HG02840 (cell line): Measurements from ENCODE around the gene CREBL2.
"Not testable (repeated sequence)": the region's sequence is repeated elsewhere in the genome, so short reads cannot be mapped to it uniquely, and the experiment has no call there.

Experiments
- ATAC-seq: cut with Tn5 transposase; IDR thresholded peaks from one replicate; pipeline ENCODE4 v1.9.1; 2021; ENCODE audit warnings: mild to moderate bottlenecking, moderate library complexity, moderate number of reproducible peaks; ENCODE audit not compliant: unreplicated experiment, low FRiP score

CREBL2 gene, protein sequence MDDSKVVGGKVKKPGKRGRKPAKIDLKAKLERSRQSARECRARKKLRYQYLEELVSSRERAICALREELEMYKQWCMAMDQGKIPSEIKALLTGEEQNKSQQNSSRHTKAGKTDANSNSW

DNA sequence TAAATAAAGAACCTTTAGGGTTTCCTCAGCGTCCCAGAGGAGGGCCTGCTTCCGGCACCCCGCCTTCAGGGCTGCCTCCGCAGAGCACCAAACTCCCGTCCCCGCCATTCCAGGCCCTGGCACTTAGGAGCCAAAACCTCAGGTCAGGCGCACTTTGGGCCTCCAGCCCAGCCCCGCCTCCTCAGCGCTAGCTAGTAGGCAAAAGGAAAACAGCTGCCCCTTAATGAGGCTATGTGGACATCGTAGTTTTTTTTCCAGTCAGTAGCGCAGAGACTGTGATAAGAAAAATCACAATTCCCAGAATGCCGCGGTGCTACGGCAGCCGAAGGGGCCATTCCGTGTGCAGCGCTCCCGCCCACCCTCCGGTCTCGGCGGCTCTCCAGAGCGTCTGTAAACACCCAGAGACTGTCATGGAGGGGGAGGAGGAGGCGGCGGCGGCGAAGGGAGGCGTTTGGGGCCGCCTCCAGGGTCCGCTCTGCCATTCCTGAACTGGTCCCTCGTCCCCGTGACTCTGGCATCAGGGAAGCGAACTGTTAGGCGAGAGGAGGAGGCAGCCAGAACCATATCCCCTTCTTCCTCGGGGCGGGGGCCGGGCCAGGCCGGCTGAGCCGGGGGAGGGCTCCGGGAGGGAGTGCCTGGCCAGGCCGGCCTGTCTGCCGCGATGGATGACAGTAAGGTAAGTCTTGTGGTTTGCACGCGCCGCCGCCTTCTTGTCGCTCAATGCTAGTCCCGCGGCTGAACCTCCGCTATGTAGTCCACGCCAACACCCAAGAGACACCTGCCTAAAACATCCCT, at the start of gene CREBL2:
TSS of gene CREBL2 (plus strand) at position 365 of the 795 bp plus-strand sequence. CDS start at position 662, 297 bp downstream.
- peak; percentile 72 for ATAC-seq

DNA sequence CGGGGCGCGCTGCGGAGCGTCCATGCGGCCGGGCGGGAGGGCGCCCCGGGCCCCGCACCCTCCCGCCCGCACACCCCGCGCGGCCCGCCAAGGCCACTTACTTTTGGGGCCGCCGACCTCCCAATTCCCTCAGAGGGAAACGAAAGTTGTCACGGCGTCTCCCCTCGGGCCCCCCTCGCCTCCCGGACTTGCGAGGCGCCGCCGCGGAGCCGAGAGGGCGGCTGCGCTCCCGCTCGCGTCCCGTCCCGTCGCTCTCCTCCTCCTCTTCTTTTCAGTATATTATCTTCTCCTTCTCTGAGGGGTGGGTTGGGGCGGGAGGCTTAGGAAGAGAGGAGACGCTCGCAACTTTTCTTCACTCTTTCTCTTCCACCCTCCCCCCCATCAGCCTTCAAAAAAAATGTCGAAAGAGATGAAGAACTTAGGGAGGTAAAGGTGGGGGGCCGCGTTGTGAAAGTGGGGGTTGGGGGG, 49.6 kb upstream of the CREBL2 start:
- ATAC-seq = no peak

DNA sequence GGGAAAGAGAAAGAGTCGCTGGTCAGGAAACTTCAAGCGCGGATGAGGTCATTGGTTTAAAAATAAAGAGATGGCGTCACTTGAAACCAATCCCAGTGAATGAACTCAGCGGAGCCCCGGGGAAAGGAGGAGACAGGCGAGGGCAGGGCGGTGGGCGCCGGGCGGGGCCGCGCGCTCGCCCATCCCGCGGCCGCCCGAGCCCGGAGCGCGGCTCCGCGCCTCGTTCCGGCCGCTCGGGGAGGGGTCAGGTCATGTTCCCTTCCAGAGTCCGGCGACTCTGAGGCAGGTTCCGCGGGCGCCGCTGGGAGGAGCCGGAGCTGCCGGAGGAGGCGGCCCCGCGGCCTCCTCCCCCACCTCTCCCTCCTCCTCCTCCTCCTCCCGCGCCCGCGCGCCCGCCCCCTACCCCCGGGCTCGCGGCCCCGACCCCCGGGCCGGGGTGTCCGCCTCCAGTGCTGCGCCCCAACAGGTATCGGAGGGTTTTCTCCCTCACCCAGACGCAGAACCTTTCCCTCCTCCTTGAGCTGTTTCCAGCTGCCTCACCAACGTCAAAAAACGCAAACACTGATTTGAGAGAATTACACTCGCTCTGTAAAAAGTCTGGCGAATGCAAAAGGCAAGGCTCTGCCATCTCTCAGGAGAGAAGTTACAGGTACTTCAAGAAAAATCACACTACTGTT, 49.0 kb upstream of the CREBL2 start, which contains the start of gene DUSP16:
TSS of gene DUSP16 (minus strand) at position 279 of the 677 bp plus-strand sequence. CDS start 41,765 bp downstream, outside the sequence.
- ATAC-seq = peak; percentile 75

DNA sequence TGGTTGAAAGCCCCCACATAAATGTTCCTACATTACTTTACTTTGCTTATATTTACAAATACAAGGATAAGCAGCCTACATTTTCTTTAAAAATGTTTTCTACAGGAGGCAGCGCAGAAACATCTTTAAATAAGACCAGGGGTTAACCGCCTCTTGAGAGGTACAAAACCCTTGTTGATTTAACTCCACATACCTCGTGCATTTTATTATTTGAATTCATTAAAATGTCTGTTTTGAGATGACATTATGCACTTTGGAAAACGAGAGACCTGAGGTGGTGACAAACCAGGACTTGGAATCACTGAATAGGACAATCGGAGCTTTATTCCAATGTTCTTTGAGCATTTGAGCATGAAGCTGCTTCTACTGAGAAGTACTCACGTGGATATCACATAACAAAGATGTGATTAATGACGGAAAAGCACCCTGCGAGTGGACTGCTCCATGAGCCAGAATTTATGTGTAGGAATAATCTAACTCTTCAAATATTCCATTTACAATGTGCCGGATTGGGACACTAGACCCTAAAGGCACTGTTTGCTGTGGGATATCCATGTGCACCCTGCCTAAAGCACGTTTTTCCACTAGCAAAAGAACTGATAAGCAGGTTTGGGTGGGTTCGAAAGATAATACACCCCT, 48.3 kb upstream of the CREBL2 start:
- ATAC-seq = no peak

DNA sequence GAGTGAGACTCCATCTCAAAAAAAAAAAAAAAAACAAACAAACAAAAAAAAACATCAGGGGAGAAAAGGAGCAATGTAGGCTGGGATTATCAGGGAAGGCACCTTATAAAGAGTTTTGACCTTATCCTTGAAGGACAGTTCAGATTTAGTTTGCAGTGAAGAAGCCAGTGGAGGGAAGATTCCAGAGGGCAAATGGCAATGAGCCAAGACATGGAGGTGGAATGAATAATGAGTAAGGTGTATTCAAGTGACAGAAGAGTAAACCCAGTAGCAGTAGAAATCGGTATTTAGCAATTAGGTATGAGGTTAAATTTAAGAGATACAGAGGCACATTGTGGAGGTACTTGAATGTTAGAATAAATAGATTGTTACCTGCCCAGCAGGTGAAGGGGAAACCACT, 46.8 kb upstream of the CREBL2 start:
- no peak for ATAC-seq

DNA sequence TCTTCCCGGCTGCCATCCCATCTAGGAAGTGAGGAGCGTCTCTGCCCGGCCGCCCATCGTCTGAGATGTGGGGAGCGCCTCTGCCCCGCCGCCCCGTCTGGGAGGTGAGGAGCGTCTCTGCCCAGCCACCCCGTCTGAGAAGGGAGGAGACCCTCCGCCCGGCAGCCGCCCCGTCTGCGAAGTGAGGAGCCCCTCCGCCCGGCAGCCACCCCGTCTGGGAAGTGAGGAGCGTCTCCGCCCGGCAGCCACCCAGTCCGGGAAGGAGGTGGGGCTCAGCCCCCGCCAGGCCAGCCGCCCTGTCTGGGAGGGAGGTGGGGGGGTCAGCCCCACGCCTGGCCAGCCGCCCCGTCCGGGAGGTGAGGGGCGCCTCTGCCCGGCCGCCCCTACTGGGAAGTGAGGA, 45.7 kb upstream of the CREBL2 start:
- not testable (repeated sequence) for ATAC-seq

DNA sequence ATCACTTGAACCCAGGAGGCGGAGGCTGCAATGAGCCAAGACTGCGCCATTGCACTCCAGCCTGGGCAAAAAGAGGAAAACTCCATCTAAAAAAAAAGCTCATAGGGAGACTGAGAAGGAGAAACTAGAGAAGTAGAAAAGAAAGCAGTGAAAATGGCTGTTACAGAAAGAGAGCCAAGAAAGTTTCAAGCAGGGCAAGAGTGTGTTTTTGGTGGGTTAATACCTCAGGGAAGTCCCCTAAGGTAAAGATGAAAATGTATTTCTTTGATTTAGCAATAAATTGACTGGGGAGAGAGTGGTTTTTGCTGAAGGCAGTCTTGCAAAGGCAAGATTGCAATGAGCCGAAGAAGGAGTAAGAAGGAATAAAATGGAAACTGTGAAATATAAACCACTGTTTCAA, 39.0 kb upstream of the CREBL2 start:
- no peak for ATAC-seq

DNA sequence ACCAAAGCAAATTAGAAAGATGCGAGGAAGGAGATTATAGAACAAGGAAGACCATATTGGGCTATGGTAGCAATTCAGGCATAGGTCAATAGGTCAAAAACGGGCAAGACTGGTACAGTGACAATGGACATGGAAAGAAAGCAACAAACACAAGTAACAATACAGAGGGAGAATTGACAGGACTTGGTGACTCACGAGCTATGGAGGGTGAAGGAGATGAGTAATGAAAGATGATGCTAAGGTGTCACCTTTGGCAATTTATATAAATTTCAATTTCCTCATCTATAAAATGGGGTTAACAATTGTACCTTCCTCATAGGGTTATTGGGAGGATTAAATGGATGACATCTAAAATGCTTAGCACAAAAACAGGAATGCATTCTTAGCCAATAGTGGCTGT, 33.9 kb upstream of the CREBL2 start:
- no peak for ATAC-seq

DNA sequence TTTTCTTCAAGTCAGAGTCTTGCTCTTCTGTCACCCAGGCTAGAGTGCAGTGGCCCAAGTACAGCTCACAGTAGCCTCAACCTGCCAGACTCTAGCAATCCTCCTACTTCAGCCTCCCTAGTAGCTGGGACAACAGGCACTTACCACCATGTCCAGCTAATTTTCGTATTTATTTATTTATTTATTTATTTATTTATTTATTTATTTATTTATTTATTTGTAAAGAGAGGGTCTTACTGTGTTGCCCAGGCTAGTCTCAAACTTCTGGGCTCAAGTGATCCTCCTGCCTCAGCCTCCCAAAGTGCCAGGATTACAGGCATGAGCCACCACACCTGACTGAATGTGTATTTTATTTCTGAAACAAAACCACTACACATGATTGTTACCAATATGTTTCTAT, 31.0 kb upstream of the CREBL2 start:
- ATAC-seq = not testable (repeated sequence)

DNA sequence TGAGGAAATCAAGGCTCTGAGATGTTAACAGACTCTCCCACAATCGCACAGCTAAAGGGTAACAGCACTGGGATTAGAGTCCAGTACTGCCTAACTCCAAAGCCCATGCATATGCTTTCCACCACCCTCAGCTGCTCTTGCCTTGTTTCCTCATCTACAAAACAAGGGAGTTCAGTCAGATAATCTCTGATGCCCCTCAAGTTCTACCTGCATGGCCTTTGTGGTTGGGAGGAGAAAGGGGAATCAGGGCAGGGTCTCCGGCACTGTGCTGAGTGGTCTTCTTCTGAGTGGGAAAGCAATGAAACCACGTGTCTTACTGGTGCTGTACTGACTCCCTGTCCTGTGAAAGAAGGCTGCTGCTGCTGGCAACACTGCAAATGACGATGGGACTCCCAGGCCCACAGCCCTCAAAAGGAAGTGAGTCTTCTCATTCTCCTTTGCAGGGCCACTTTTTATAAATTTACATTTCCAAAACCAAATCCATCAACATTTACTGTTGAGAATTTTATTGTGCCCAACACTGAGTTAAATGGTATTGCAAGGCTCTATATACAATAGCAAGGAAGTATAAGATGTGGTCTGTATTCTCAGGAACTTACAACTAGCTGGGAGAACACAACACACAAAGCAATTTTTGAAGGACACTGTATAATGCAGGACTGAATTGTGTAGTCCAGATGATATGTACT, 29.3 kb upstream of the CREBL2 start:
- ATAC-seq = peak; percentile 27

DNA sequence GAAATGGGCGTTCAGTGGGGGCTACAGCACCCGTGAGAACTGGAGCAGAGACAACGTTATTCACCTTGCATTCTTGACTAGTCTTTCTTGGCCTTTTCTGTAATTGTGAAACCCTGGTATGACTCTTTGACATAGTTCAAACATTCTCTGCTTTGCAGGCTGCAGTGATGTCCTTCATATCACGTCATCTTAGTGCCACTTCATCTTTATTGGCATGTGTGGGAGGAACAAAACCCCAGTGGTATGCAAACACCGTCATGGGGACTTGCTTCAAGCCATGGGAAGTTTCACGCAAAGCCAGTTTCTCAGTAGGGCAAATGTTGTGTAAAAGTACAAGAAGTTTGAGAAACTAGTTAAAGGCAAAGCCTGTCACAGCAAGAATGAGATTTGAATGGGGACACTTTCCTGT, 28.8 kb upstream of the CREBL2 start:
- peak; percentile 85 for ATAC-seq

DNA sequence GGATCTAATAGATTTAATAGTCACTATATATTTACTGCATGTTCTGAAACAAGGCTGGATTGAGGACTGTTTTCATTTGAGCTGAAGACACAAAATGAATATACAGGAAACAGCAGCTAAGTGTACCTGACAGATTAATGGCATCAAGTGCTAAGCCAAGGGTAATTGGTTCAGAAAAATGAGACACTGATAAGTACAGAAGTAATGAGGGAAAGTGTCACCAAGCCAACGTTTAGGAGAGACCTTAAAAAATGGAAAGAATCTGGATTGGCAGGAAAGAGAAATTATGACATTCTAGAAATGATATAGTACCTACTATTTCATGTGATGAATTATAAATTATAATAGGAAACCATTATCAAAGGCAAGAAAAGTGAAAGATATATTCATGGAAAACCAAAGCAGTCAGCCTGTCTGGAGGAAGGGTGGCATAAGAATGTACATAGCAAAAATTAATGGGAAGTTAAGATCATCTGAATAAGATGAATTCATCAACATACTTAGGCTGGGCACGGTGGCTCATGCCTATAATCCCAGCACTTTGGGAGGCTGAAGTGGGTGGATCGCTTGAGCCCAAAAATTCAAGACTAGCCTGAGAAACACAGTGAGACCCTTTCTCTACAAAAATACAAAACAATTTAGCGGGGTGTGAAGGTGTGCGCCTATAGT, 28.0 kb upstream of the CREBL2 start:
- ATAC-seq = no peak

DNA sequence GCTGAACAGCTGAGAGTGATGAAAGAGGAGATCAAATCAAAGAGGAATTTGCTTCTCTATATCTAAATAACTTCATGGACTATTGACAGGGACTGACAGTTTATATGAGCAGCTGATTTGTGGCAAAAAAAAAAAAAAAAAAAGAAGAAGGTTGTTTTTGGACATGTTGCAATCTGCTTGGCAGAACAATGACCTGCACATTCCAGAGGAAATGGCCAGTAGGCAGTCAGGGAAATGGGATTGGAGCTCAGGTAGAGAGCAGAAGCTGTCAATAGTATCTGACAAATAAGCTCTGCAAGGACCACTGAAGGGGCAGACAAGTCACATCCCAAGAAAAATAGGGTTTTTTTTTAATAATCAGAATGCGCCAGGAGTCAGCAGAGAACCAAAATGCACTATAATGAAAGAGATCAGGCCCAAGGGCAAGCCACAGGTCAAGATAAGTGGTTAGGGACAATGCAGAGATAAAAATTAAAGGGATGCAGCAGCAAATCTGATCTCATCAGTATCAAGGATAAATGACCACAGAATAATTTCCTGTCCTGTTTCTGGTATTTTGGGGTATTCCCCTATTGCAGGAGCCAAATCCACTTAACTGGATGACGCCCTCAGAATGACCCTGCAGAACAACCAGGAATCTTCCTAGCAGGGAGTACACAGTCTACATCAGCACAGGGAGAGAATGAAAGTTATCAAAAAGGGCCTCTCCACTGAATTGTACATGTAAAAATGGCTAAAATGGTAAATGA, 26.4 kb upstream of the CREBL2 start:
- no peak for ATAC-seq

DNA sequence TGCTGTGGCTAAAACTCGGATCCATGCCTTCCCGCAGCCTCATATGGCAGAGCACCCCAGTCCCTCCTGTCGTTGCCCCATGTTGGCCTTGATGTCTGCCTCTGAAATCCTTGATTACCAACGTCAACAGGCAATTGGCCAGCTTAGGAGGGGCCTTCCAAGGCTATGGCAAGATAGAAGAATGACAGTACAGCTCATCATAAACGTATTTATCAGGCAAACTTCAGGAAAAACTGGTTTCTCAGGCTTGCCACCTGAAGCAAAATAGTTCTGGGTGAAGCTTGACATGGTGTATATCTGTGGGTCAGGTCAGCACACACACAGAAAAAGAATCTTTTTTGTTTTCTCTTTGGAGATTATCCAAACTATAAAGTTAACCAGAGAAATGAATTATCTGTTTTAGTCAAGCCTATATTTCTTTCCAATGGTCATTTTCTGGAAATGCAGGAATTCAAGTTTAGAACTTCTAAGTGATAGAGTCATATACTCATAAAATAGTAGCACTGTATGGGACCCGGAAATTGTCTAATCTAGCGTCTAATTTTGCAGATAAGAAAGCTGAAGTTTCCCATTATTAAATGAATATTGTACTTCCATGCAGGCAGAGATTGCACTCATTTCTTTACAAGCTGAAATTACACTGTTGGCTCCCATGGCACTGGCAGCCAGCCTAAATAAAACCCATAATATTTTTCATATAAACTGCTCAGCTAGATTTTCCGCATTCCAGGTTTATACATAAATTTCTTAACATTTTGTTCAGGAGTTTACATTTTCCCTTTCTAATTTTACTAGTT, 24.6 kb upstream of the CREBL2 start:
- no peak for ATAC-seq

DNA sequence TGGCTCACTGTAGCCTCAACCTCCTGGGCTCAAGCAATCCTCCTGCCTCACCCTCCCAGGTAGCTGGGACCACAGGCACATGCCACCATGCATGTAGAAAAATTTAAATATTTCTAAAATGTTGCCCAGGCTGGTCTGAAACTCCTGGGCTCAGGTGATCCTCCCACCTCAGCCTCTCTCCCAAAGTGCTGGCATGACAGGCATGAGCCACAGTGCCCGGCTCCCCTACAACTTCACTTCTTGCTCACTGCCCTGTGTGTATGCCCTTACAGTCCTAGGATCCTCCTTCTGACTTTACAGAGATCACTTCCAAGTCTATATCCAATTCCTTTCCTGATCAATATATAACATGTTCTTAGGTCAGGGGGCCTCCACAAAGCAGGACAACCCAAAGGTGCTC, 23.8 kb upstream of the CREBL2 start:
- no peak for ATAC-seq

DNA sequence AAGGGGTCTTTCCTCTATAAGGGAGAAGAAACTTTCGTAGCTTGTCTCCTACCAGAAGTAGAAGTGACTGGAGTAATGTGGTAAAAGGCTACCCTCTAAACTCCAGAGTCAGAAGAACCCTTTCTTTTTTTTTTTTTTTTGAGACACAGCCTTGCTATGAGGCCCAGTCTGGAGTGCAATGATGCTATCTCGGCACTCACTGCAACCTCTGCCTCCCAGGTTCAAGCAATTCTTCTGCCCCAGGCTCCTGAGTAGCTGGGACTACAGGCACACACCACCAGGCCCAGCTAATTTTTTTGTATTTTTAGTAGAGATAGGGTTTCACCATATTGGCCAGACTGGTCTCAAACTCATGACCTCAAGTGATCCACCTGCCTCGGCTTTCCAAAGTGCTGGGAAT, 23.2 kb upstream of the CREBL2 start:
- not testable (repeated sequence) for ATAC-seq

DNA sequence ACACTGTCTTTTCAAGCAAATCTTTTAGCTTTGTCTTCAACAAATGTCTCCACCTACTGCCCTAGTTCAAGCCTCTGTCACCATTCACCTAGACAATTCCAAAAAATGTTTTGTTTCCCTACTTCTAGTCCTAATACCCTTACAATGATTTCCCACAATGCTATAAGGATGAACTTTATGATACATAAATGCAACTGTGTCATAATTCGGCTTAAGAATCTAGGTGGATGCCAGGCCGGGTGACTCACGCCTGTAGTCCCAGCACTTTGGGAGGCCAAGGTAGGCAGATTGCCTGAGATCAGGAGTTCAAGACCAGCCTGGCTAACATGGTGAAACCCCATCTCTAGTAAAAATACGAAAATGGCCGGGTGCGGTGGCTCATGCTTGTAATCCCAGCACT, 20.7 kb upstream of the CREBL2 start:
- ATAC-seq = no peak

DNA sequence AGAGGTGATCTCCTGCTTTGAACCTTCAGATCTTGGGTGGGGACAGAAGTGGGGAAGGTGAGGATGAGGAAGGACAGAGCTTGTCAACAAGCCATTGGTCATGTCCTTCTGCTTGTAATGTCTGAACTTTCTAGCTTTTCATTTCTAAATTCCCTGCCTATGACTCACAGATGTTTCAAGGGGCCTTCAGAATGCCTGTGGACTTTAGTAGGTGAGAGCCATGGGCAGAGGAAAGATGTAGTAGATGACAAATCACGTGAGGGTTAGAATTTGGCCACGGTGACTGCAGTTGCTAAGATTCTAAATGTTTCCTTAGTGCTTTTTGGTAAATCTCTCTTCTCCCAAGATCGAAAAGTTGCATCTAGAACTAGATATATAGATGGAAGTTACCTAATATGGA, 18.7 kb upstream of the CREBL2 start:
- ATAC-seq = no peak
